ENCODE data around the gene WWOX. TPM values are rescaled to one million over a fixed set of nuclear protein-coding genes. Genes with fewer than 3 reads are reported as not detected.

Gene WWOX
- total RNA-seq, 1 experiment from 2014 or later, result 15.6 TPM

DNA sequence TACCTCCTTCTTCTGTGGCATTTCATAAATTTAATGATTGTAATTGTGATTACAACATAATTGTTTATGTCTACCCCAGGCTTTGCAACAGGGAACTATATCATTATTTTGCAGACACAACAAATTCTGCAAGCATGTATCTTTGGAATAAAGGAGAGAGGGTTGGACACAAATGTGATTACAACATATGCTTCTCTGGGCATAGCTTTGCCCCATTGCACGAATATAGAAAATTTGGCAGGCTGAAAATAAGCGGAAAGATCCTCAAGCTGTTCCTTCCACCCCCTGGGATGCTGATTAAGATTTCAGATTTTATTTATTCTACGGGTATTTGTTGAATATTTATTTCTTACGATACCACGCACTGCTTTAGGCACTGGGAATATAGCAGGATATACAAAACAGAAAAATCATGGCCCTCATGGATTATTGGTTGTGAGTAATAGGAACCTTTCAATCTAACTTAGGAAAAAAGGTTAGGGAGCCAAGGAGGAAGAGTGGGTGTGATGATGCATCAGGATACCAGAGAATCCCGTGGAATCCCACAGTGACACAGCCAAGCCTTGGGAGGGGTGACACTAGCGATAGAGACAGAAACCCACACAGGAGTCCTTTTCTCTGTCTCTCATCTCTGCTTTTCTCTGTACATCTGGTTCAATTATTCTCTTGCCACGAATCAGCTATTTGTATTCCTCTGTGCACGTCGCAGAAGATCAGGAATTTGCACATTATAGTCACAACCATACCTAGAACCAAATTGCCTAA, 980.4 kb downstream of the WWOX start:
- no peaks in the 10 kb centered on the region for H3K27me3 Mint-ChIP-seq (ENCODE audit: low read depth)

More for the DNA sequence above, 980.4 kb downstream of the WWOX start:
- H3K27ac Mint-ChIP-seq, result no peak overlapping the region
- no peak overlapping the region for H2BK5ac ChIP-seq (ENCODE audit: insufficient read length, low read length)
- H3K36me3 Mint-ChIP-seq (ENCODE audit: insufficient read depth in 1 of 3, low read depth in 3 of 3), result no peaks in the 10 kb centered on the region
- no peak overlapping the region for H2BK15ac ChIP-seq (ENCODE audit: low read depth, low read length)
- no peak overlapping the region for H3K18ac ChIP-seq (ENCODE audit: insufficient read length, low read depth, low read length)
- no peak overlapping the region for H3K4me3 Mint-ChIP-seq
- no peak overlapping the region for H2BK12ac ChIP-seq (ENCODE audit: insufficient read length, low read depth, low read length)
- H3K9me3 ChIP-seq (ENCODE audit: control insufficient read depth, low read depth, low read length), result no peaks in the 10 kb centered on the region
- no peak overlapping the region for H3T11ph ChIP-seq (ENCODE audit: low read length)
- WGBS (ENCODE audit: extremely low coverage, insufficient read length, low lambda C conversion rate), result no CpG with 5 or more reads among the region's 10 CpGs
- H2AK5ac ChIP-seq (ENCODE audit: insufficient read length, low read length), result no peak overlapping the region
- H3K14ac ChIP-seq (ENCODE audit: insufficient read depth, low read length), result no peak overlapping the region
- no peak overlapping the region for H4K91ac ChIP-seq (ENCODE audit: insufficient read length, low read depth, low read length)
- H3K56ac ChIP-seq (ENCODE audit: insufficient read length, low read depth, low read length), result no peak overlapping the region
- no peak overlapping the region for H4K8ac ChIP-seq (replicated peaks; ENCODE audit: insufficient read length, low read depth, low read length)
- H4K20me1 ChIP-seq (ENCODE audit: control insufficient read depth, insufficient read depth, insufficient read length), result no peaks in the 10 kb centered on the region
- H3K4me2 ChIP-seq (ENCODE audit: insufficient read depth, insufficient read length, low read length), result no peak overlapping the region
- no peak overlapping the region for H2BK120ac ChIP-seq (ENCODE audit: low read depth, low read length, poor library complexity, severe bottlenecking)
- TF ChIP-seq, protein P1, sequence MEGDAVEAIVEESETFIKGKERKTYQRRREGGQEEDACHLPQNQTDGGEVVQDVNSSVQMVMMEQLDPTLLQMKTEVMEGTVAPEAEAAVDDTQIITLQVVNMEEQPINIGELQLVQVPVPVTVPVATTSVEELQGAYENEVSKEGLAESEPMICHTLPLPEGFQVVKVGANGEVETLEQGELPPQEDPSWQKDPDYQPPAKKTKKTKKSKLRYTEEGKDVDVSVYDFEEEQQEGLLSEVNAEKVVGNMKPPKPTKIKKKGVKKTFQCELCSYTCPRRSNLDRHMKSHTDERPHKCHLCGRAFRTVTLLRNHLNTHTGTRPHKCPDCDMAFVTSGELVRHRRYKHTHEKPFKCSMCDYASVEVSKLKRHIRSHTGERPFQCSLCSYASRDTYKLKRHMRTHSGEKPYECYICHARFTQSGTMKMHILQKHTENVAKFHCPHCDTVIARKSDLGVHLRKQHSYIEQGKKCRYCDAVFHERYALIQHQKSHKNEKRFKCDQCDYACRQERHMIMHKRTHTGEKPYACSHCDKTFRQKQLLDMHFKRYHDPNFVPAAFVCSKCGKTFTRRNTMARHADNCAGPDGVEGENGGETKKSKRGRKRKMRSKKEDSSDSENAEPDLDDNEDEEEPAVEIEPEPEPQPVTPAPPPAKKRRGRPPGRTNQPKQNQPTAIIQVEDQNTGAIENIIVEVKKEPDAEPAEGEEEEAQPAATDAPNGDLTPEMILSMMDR (conservative IDR thresholded peaks at IDR 0.05), result no peak
- H3K27me3 ChIP-seq (ENCODE audit: insufficient read depth, low read length), result no peaks in the 10 kb centered on the region
- no peak overlapping the region for H2BK20ac ChIP-seq (ENCODE audit: low read depth, low read length, poor library complexity, severe bottlenecking)
- DNase-seq, result no peak
- no peaks in the 10 kb centered on the region for H3K23me2 ChIP-seq (ENCODE audit: insufficient read length, low read depth, low read length, poor library complexity, severe bottlenecking)
- H3K9ac ChIP-seq (ENCODE audit: extremely low read depth, insufficient read length, low read length), result no peak overlapping the region
- no peak overlapping the region for H3K27ac ChIP-seq (ENCODE audit: insufficient read length, low read depth, low read length)
- H4K5ac ChIP-seq (ENCODE audit: insufficient read length, low read depth, low read length), result no peak overlapping the region
- no peaks in the 10 kb centered on the region for H3K9me3 Mint-ChIP-seq
- H3K4ac ChIP-seq (ENCODE audit: low read depth, low read length), result no peak overlapping the region
- peaks cover 20 to 27% of the 10 kb centered on the region in 2 experiments for H3K4me1 Mint-ChIP-seq
- H2AFZ ChIP-seq (ENCODE audit: low read length), result no peak overlapping the region
- H3K4me1 ChIP-seq (ENCODE audit: insufficient read depth, low read length), result no peaks in the 10 kb centered on the region; the same call in 1 of the 2 replicates
- no peaks in the 10 kb centered on the region for H3K79me2 ChIP-seq (ENCODE audit: insufficient read depth, low read length)
- H3K79me1 ChIP-seq (ENCODE audit: insufficient read depth, low read depth, low read length, poor library complexity, severe bottlenecking), result no peaks in the 10 kb centered on the region
- no peak overlapping the region for H3K23ac ChIP-seq (ENCODE audit: insufficient read length, low read depth, low read length)
